Left ventricle myocardium inferior (tissue), 1 donor: ENCODE results near the gene CFAP73. TPM values are rescaled to one million over a fixed set of nuclear protein-coding genes. Genes with fewer than 3 reads are reported as not detected.

Source experiments
- DNase-seq: peaks from one replicate; pipeline ENCODE4 v3.0.0-alpha.2; 2020
- H3K27ac ChIP-seq: fragments of 200-600 bp; replicated peaks from 2 replicates; pipeline ENCODE4 v1.8.0; 2021
- H3K27me3 ChIP-seq: fragments of 200-600 bp; 2 replicates; pipeline ENCODE4 v1.8.0; 2021; ENCODE audit warnings: low read depth
- H3K36me3 ChIP-seq: fragments of 200-600 bp; 2 replicates; pipeline ENCODE4 v1.8.0; 2021
- H3K4me1 ChIP-seq: fragments of 200-600 bp; 2 replicates; pipeline ENCODE4 v1.8.0; 2021
- H3K4me3 ChIP-seq: fragments of 200-600 bp; 2 replicates; pipeline ENCODE4 v1.8.0; 2021; ENCODE audit warnings: mild to moderate bottlenecking, moderate library complexity
- H3K9me3 ChIP-seq: fragments of 200-600 bp; replicated peaks from 2 replicates; pipeline ENCODE4 v1.8.0; 2021
- CTCF ChIP-seq: fragments of 200-600 bp; IDR thresholded peaks from 2 replicates; pipeline ENCODE4 v1.8.0; 2021; ENCODE audit warnings: antibody characterized with exemption, mild to moderate bottlenecking, borderline replicate concordance
- intact Hi-C: fragments of 100-400 bp; cut with micrococcal nuclease; formaldehyde crosslinking; loops from one replicate; pipeline ENCODE4 v1.11.0; 2022
- total RNA-seq: library from RNA; stranded (reverse); fragmentation: NEBNext Ultra II Directional; extraction: Animal tissue kit (Norgen Biotek cat#: 25700); gene quantifications from one replicate; pipeline ENCODE4 v1.2.1, GENCODE V29; 2021
- donor health status: DM: no; HTN: yes; CAD: no; lungs with severe emphysema.

CFAP73 gene
- total RNA-seq, 1 donor from 2014 or later, result not detected

GRCh38 chr12:113184900-113185179 lies 35.3 kb downstream of the CFAP73 start:
- peak; percentile 91 for DNase-seq
- Histone ChIP-seq H3K27me3 (no peaks in the 10 kb centered on the region), H3K36me3 (peaks cover 21% of the 10 kb centered on the region), H3K4me3 (peak overlapping the region; percentile 100), H3K4me1 (peaks cover 52% of the 10 kb centered on the region), H3K9me3 (no peaks in the 10 kb centered on the region), H3K27ac (peak overlapping the region; percentile 98)
- intact Hi-C loops, result no loop called here
- no peak for TF ChIP-seq CTCF

GRCh38 chr12:113185180-113186032 lies 35.9 kb downstream of the CFAP73 start, which contains the start of the genes DDX54 and RITA1:
Gene DDX54 (minus strand): TSS chr12:113185478. CDS start chr12:113185451, 27 bp downstream.
Gene RITA1 (plus strand): TSS chr12:113185721. CDS start chr12:113186747, 1,026 bp downstream.
- Histone ChIP-seq H3K4me3 (peak within 1 kb of the TSS; percentile 100), H3K4me1 (peaks cover 52% of the 10 kb centered on the region), H3K27ac (peak within 1 kb of the TSS; percentile 98), H3K36me3 (peaks cover 19% of the 10 kb centered on the region), H3K9me3 (no peaks in the 10 kb centered on the region), H3K27me3 (no peaks in the 10 kb centered on the region)
- intact Hi-C loops, result no loop called here
- peak; percentile 82 for DNase-seq
- no peak for TF ChIP-seq CTCF

GRCh38 chr12:113186033-113186365 lies 36.5 kb downstream of the CFAP73 start:
- no peak for TF ChIP-seq CTCF
- Histone ChIP-seq H3K9me3 (no peaks in the 10 kb centered on the region), H3K4me1 (peaks cover 52% of the 10 kb centered on the region), H3K27ac (peak overlapping the region; percentile 98), H3K4me3 (peak overlapping the region; percentile 100), H3K27me3 (no peaks in the 10 kb centered on the region), H3K36me3 (peaks cover 21% of the 10 kb centered on the region)
- DNase-seq, result no peak
- intact Hi-C loops, result no loop called here

- H3K4me3 ChIP-seq, result peak overlapping the region; percentile 100
- no peaks in the 10 kb centered on the region for H3K27me3 ChIP-seq
- H3K27ac ChIP-seq, result peak overlapping the region; percentile 98
- no peaks in the 10 kb centered on the region for H3K9me3 ChIP-seq
- peaks cover 29% of the 10 kb centered on the region for H3K36me3 ChIP-seq
- peaks cover 52% of the 10 kb centered on the region for H3K4me1 ChIP-seq
- no peak for DNase-seq
- no peak for TF ChIP-seq CTCF
- intact Hi-C loops, result no loop called here
Observed at GRCh38 chr12:113186666-113187325, 37.3 kb downstream of the CFAP73 start.

GRCh38 chr12:113189361-113189760 lies 39.8 kb downstream of the CFAP73 start:
- H3K9me3 ChIP-seq, result no peaks in the 10 kb centered on the region
- peaks cover 54% of the 10 kb centered on the region for H3K4me1 ChIP-seq
- H3K27ac ChIP-seq, result no peak overlapping the region
- no peak for TF ChIP-seq CTCF
- no peak for DNase-seq
- H3K4me3 ChIP-seq, result no peak overlapping the region
- H3K36me3 ChIP-seq, result peaks cover 30% of the 10 kb centered on the region
- no peaks in the 10 kb centered on the region for H3K27me3 ChIP-seq
- intact Hi-C loops, result no loop called here
